Mesenchymal stem cell (in vitro differentiated cells and primary cell): ENCODE measurements around the gene HSF2BP.
"Not testable (repeated sequence)": the region's sequence is repeated elsewhere in the genome, so short reads cannot be mapped to it uniquely, and the experiment has no call there.

Experiments
- DNase-seq: peaks from one replicate; pipeline ENCODE4 v3.0.0-alpha.2; 2013
- H2AFZ ChIP-seq: one replicate; pipeline ENCODE4 v1.6.1; 2013; ENCODE audit warnings: low read depth, mild to moderate bottlenecking, control low read depth, inconsistent platforms, low read length, moderate library complexity
- H2AK5ac ChIP-seq: 2 replicates; pipeline ENCODE4 v1.6.1; 2013; ENCODE audit warnings: low read length, moderate library complexity, mild to moderate bottlenecking, inconsistent platforms; ENCODE audit not compliant: severe bottlenecking
- H2BK120ac ChIP-seq: one replicate; pipeline ENCODE4 v1.6.1; 2013; ENCODE audit warnings: low read depth, mild to moderate bottlenecking, inconsistent platforms, low read length, moderate library complexity
- H2BK12ac ChIP-seq, 2 experiments: one replicate each; pipeline ENCODE4 v1.6.1; 2013; ENCODE audit warnings: inconsistent platforms in 2 of 2, low read length in 2 of 2, mild to moderate bottlenecking in 2 of 2, moderate library complexity in 2 of 2, control low read depth in 1 of 2
- H2BK15ac ChIP-seq: one replicate; pipeline ENCODE4 v1.6.1; 2013; ENCODE audit warnings: mild to moderate bottlenecking, low read depth, inconsistent platforms; ENCODE audit not compliant: poor library complexity, severe bottlenecking
- H2BK5ac ChIP-seq: 2 replicates; pipeline ENCODE4 v1.6.1; 2013; ENCODE audit warnings: low read depth, mild to moderate bottlenecking, low read length, control low read depth, inconsistent platforms; ENCODE audit not compliant: poor library complexity, severe bottlenecking
- H3K14ac ChIP-seq, 2 experiments: one replicate each; pipeline ENCODE4 v1.6.1; 2013; ENCODE audit warnings: inconsistent platforms in 2 of 2, low read length in 2 of 2, control low read depth in 1 of 2, mild to moderate bottlenecking in 1 of 2, moderate library complexity in 1 of 2
- H3K18ac ChIP-seq, 2 experiments: one replicate each; pipeline ENCODE4 v1.6.1; 2013; ENCODE audit warnings: inconsistent platforms in 2 of 2, low read length in 2 of 2, control low read depth in 1 of 2, low read depth in 1 of 2, mild to moderate bottlenecking in 1 of 2
- H3K23ac ChIP-seq, 2 experiments: one replicate each; pipeline ENCODE4 v1.6.1; 2013; ENCODE audit warnings: inconsistent platforms in 2 of 2, low read length in 2 of 2, mild to moderate bottlenecking in 2 of 2, moderate library complexity in 2 of 2, control low read depth in 1 of 2
- H3K27ac ChIP-seq: 2 replicates; pipeline ENCODE4 v1.5.1; 2013; ENCODE audit warnings: mild to moderate bottlenecking, moderate library complexity, low read length, control low read depth, inconsistent platforms; ENCODE audit not compliant: poor library complexity, severe bottlenecking
- H3K27me3 ChIP-seq, 2 experiments: 2 replicates each; pipeline versions ENCODE4 v1.6.1 to v1.7.0; 2013; ENCODE audit warnings: low read length in 2 of 2, mild to moderate bottlenecking in 2 of 2, moderate library complexity in 2 of 2, control low read depth in 1 of 2, inconsistent platforms in 1 of 2; ENCODE audit not compliant: control insufficient read depth in 1 of 2, insufficient read depth in 1 of 2
- H3K36me3 ChIP-seq, 2 experiments: 2 replicates each; pipeline versions ENCODE4 v1.6.1 to v1.7.0; 2013; ENCODE audit warnings: low read length in 2 of 2, control low read depth in 1 of 2, inconsistent platforms in 1 of 2, low read depth in 1 of 2, mild to moderate bottlenecking in 1 of 2; ENCODE audit not compliant: insufficient read depth in 2 of 2, control insufficient read depth in 1 of 2
- H3K4ac ChIP-seq, 2 experiments: one replicate each; pipeline ENCODE4 v1.6.1; 2013; ENCODE audit warnings: inconsistent platforms in 2 of 2, low read length in 2 of 2, mild to moderate bottlenecking in 2 of 2, moderate library complexity in 2 of 2, control low read depth in 1 of 2, low read depth in 1 of 2
- H3K4me1 ChIP-seq: 2 replicates; pipeline ENCODE4 v1.6.1; 2013; ENCODE audit warnings: low read depth, low read length, control low read depth; ENCODE audit not compliant: control insufficient read depth, insufficient read depth
- H3K4me2 ChIP-seq: 2 replicates; pipeline ENCODE4 v1.6.1; 2013; ENCODE audit warnings: low read length, mild to moderate bottlenecking, inconsistent platforms; ENCODE audit not compliant: poor library complexity, severe bottlenecking
- H3K4me3 ChIP-seq, 2 experiments: 2 replicates each; pipeline versions ENCODE4 v1.5.1 to v1.7.0; 2013; ENCODE audit warnings: low read length in 2 of 2, mild to moderate bottlenecking in 2 of 2, control low read depth in 1 of 2, low read depth in 1 of 2; ENCODE audit not compliant: insufficient read depth in 1 of 2
- H3K79me1 ChIP-seq: replicated peaks from 2 replicates; pipeline ENCODE4 v1.6.1; 2013; ENCODE audit warnings: mild to moderate bottlenecking, control low read depth, low read length, inconsistent platforms; ENCODE audit not compliant: poor library complexity, severe bottlenecking
- H3K9ac ChIP-seq: 2 replicates; pipeline ENCODE4 v1.7.0; 2013; ENCODE audit warnings: mild to moderate bottlenecking, low read length, moderate library complexity
- H3K9me3 ChIP-seq: 2 replicates; pipeline ENCODE4 v1.7.0; 2013; ENCODE audit warnings: mild to moderate bottlenecking, low read length; ENCODE audit not compliant: control insufficient read depth
- H4K8ac ChIP-seq: one replicate; pipeline ENCODE4 v1.6.1; 2013; ENCODE audit warnings: inconsistent platforms, mild to moderate bottlenecking, low read length, moderate library complexity
- H4K91ac ChIP-seq: one replicate; pipeline ENCODE4 v1.6.1; 2013; ENCODE audit warnings: mild to moderate bottlenecking, low read length, inconsistent platforms
- WGBS: methylation state at CpG from one replicate; pipeline ENCODE4 v1.1.7; 2013; ENCODE audit warnings: mixed read lengths; 5-methylcytosine and 5-hydroxymethylcytosine counted together

Gene HSF2BP

DNA sequence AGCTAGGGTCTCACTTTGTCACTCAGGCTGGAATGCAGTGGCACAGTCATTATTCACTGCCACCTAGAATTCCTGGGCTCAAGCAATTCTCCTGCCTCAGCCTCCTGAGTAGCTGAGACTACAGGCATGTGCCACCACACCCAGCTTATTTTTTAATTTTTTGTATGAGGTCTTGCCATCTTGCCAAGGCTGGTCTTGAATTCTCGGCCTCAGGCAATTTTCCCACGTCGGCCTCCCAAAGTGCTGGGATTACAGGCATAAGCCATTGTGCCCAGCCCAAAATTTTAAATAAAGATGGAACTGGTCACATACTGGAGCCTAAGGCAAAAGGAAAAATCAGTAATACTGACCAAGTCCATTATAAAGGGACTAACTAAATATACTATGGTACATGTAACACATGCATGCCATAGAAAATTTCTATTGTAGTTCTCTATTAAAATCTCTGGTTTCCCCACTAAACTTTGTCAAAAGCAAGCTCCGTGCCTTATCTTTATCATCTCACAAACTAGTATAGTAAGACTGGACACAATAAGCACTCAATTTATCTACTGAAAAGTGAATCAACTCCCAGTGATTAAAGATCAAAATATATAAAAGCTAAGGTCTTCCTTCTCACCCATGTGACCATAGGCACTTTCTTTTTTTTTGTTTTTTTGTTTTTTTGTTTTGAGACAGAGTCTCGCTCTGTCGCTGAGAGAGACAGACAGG lies 61.6 kb downstream of the HSF2BP start:
- Histone ChIP-seq H3K23ac (no peak overlapping the region), H3K4me2 (no peak overlapping the region), H3K18ac (peak overlapping the region in 1 of 2 experiments; percentile 9), H3K4ac (no peak overlapping the region), H2BK120ac (no peak overlapping the region), H3K27me3 (peaks cover 0 to 10% of the 10 kb centered on the region in 2 experiments), H4K8ac (no peak overlapping the region), H3K9me3 (no peaks in the 10 kb centered on the region), H3K4me3 (no peak overlapping the region), H2AFZ (no peak overlapping the region), H3K14ac (no peak overlapping the region), H3K79me1 (no peaks in the 10 kb centered on the region), H2BK5ac (peak overlapping the region; percentile 14), H3K9ac (no peak overlapping the region), H2AK5ac (peak overlapping the region; percentile 31), H2BK15ac (no peak overlapping the region), H4K91ac (no peak overlapping the region), H2BK12ac (no peak overlapping the region), H3K4me1 (peaks cover 14% of the 10 kb centered on the region), H3K27ac (peak overlapping the region; percentile 46), H3K36me3 (no peaks in the 10 kb centered on the region)
- WGBS: 98% methylated on average over 6 of the region's 6 CpGs
- DNase-seq: no peak

DNA sequence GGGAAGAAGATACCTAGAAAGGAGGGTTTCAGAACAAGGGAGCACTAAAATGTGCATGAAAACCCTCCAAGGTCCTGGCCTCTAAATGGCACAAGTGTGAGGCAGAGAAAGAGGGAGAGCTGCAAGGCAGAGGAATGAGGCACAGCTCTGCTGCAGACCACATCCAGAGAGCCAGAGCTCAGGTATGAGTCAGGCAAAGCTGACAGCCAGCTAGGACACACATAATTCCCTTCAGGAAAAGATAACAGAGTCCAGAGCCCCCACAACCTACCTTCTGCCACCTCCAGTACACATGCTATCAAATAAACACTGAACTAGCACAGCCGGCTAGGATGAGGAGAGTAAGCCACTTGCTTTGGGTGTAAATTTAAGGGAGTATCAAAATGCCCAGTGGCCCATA lies 62.2 kb downstream of the HSF2BP start:
- Histone ChIP-seq H2BK5ac (no peak overlapping the region), H2BK12ac (peak overlapping the region in 1 of 2 experiments; percentile 2), H3K18ac (peak overlapping the region; percentile 6 to 37), H3K4me1 (peaks cover 14% of the 10 kb centered on the region), H4K91ac (no peak overlapping the region), H4K8ac (peak overlapping the region; percentile 55), H3K79me1 (no peaks in the 10 kb centered on the region), H3K9ac (no peak overlapping the region), H3K4ac (no peak overlapping the region), H3K27ac (peak overlapping the region; percentile 72), H3K9me3 (no peaks in the 10 kb centered on the region), H2AFZ (no peak overlapping the region), H2AK5ac (no peak overlapping the region), H3K23ac (no peak overlapping the region), H3K36me3 (no peaks in the 10 kb centered on the region), H2BK15ac (no peak overlapping the region), H2BK120ac (no peak overlapping the region), H3K4me2 (no peak overlapping the region), H3K4me3 (no peak overlapping the region), H3K27me3 (peaks cover 0 to 10% of the 10 kb centered on the region in 2 experiments), H3K14ac (no peak overlapping the region)
- peak; percentile 83 for DNase-seq
- WGBS: 0% methylated on average over 1 of the region's 1 CpG

DNA sequence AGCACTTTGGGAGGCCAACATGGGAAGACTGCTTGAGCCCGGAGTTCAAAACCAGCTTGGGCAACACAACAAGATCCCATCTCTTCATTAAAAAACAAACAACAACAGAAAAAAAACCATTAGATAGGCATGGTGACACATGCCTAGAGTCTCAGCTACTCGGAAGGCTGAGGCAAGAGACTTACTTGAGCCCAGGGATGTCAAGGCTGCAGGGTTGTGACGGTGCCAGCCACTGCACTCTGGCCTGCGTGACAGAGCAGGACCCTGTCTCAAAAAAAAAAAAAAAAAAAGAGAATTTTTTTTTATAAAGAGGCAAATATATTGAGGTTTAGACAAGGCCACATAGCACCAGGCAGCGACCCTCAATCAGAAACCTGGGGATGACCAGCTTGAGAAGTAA lies 62.7 kb downstream of the HSF2BP start:
- Histone ChIP-seq H3K36me3 (no peaks in the 10 kb centered on the region), H3K18ac (peak overlapping the region in 1 of 2 experiments; percentile 37), H2BK5ac (no peak overlapping the region), H3K4me3 (no peak overlapping the region), H2BK15ac (no peak overlapping the region), H3K27me3 (peaks cover 0 to 10% of the 10 kb centered on the region in 2 experiments), H4K91ac (peak overlapping the region; percentile 87), H3K4me1 (peaks cover 14% of the 10 kb centered on the region), H3K79me1 (no peaks in the 10 kb centered on the region), H3K4me2 (no peak overlapping the region), H3K27ac (peak overlapping the region; percentile 72), H2AK5ac (peak overlapping the region; percentile 92), H3K14ac (no peak overlapping the region), H2BK120ac (no peak overlapping the region), H4K8ac (peak overlapping the region; percentile 32), H3K9ac (no peak overlapping the region), H2BK12ac (peak overlapping the region in 1 of 2 experiments; percentile 29), H3K4ac (no peak overlapping the region), H3K23ac (no peak overlapping the region), H2AFZ (no peak overlapping the region), H3K9me3 (no peaks in the 10 kb centered on the region)
- 92% methylated on average over 5 of the region's 5 CpGs for WGBS
- DNase-seq: no peak

DNA sequence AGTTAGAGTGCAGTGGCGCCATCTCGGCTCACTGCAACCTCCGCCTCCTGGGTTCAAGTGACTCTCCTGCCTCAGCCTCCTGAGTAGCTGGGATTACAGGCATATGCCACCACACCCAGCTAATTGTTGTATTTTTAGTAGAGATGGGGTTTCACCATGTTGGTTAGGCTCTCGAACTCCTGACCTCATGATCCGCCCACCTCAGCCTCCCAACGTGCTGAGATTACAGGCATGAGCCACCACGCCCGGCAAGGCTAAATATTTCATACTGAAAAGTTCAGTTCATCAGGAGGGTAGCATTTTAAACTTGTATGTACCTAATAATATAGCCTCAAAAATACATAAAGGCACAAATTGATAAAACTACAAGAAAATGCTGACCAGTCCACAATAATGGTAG lies 63.5 kb downstream of the HSF2BP start:
- H2BK5ac ChIP-seq, H2BK12ac ChIP-seq, H3K27me3 ChIP-seq, H2BK120ac ChIP-seq, H4K91ac ChIP-seq, H2AFZ ChIP-seq, H3K27ac ChIP-seq, H3K9me3 ChIP-seq, H3K18ac ChIP-seq, DNase-seq, H4K8ac ChIP-seq, H3K9ac ChIP-seq, H3K4me3 ChIP-seq, H3K23ac ChIP-seq, H3K4ac ChIP-seq, H2AK5ac ChIP-seq, H3K36me3 ChIP-seq, H3K14ac ChIP-seq, H3K4me2 ChIP-seq, H2BK15ac ChIP-seq, H3K79me1 ChIP-seq: not testable (repeated sequence)
- 100% methylated on average over 3 of the region's 8 CpGs for WGBS
- peaks cover 12% of the 10 kb centered on the region for H3K4me1 ChIP-seq
